ENCODE results near the gene IL36RN. TPM values are rescaled to one million over a fixed set of nuclear protein-coding genes. Genes with fewer than 3 reads are reported as not detected.
A peak's percentile ranks its signal among the peaks of the same experiment; 100 is the strongest.

Gene IL36RN
- polyA plus RNA-seq, 2 of the 4 experiments (the other 2 are of a cell fraction), result not detected

DNA sequence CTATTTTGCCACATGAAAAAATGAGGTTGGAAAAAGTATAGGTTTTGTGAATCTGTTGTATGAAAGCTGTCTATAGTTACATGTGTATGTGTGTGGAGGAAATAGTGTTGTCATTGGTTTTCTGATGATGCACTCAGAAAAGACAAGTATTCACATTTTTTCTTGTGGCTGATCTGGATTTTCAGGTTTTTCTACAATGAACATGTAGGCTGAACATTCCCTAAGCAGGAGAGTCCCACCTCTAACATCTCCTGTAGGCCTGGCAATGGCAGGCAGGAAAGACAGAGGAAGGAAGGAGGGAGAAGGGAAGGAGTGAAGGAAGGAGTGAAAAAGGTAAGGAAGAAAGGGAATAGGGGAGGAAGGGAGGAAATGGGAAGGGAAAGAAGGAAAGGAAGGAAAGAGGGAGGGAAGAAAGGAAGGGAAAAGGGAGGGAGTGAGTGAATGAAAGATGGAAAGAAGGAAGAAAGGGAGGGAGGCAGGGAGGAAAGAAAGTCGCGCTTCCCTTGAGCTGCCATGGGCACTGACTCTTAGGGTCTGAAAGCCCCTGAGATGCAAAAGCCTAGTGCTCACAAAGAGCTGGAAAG lies 495 bp upstream of the IL36RN start:
- Histone ChIP-seq H3K9me3 (peaks cover 20% of the 10 kb centered on the region), H3K4me3 (no peak overlapping the region), H3K4me1 (no peaks in the 10 kb centered on the region), H3K4me2 (no peak overlapping the region), H3K27ac (no peak overlapping the region)
- whole genome bisulfite sequencing (ENCODE audit: missing lambda C conversion rate), result 44% methylated on average over 2 of the region's 2 CpGs
- FAIRE-seq, result no peak
- DNase-seq (ENCODE audit: low read depth in 1 of 2, low spot score in 1 of 2), result no peak
- no peak for TF ChIP-seq SREBF2 (IDR thresholded peaks at IDR 0.05)
- no peak for TF ChIP-seq KDM1A (IDR thresholded peaks at IDR 0.05; ENCODE audit: low read depth)
- no peak for TF ChIP-seq PHF8 (IDR thresholded peaks at IDR 0.05; ENCODE audit: borderline replicate concordance, low read depth)
- no peak for TF ChIP-seq RNF2 (IDR thresholded peaks at IDR 0.05; ENCODE audit: borderline replicate concordance, low read depth)
- TF ChIP-seq FOSB (CRISPR knock-in tag; IDR thresholded peaks at IDR 0.05), result no peak
- TF ChIP-seq MYC (IDR thresholded peaks at IDR 0.05; ENCODE audit: borderline replicate concordance, low read length), result no peak
- no peak for TF ChIP-seq ZC3H11A (IDR thresholded peaks at IDR 0.05)
- no peak for TF ChIP-seq ZFP36 (IDR thresholded peaks at IDR 0.05; ENCODE audit: borderline replicate concordance, partially characterized antibody)
- ATAC-seq, result no peak
- ChIA-PET CTCF (interaction anchor here (1.0 to 1.5 kb wide), 3 partner anchors 10 to 332 kb away, joined by 3 to 6 read pairs (median 3); partner anchors contain the start of gene IL1F10), POLR2A (no interaction called here)

DNA sequence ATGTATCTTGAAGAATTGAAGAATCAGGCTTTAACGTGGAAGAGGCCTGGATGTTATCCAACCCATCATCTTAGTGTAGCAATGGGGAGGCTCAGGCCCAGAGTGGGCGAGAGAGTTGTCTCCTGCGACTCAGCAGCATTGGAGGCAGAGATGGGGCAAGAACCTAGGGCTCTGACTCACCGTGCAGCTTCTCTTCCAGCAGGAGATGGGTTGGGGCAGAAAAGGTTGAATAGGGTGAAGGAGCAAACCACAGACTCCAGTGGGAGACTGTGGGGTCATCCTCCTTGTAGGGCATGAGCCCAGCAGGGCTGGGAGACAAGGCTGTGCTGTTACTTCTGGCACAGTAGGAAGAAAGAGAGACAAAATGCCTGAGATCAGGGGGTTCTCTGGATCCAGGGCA lies 1.4 kb downstream of the IL36RN start:
- 40% methylated on average over 4 of the region's 4 CpGs for WGBS (ENCODE audit: missing lambda C conversion rate)
- DNase-seq (ENCODE audit: low read depth in 1 of 2, low spot score in 1 of 2) (no peak), ATAC-seq (peak in 1 of 2 experiments; percentile 27; a peak in 1 of 6 replicates), FAIRE-seq (no peak)
- POLR2A ChIA-PET, result no interaction called here
- Histone ChIP-seq H3K4me2 (no peak overlapping the region), H3K4me1 (no peaks in the 10 kb centered on the region), H3K9me3 (peaks cover 15% of the 10 kb centered on the region), H3K4me3 (no peak overlapping the region), H3K27ac (no peak overlapping the region)
- no peak for TF ChIP-seq EP300 (IDR thresholded peaks at IDR 0.05)
- TF ChIP-seq MAFK (IDR thresholded peaks at IDR 0.05; ENCODE audit: partially characterized antibody), result no peak
- no peak for TF ChIP-seq ZNF302 (CRISPR knock-in tag; IDR thresholded peaks at IDR 0.05)
- TF ChIP-seq, protein P1, sequence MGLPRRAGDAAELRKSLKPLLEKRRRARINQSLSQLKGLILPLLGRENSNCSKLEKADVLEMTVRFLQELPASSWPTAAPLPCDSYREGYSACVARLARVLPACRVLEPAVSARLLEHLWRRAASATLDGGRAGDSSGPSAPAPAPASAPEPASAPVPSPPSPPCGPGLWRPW (IDR thresholded peaks at IDR 0.05), result no peak
- no peak for TF ChIP-seq HOXB13 (CRISPR knock-in tag; IDR thresholded peaks at IDR 0.05; ENCODE audit: low read depth)
- CTCF ChIA-PET, result interaction anchor here (0.6 to 1.2 kb wide), 2 partner anchors 20 to 330 kb away, joined by 3 to 4 read pairs; no protein-coding TSS in a partner anchor

DNA sequence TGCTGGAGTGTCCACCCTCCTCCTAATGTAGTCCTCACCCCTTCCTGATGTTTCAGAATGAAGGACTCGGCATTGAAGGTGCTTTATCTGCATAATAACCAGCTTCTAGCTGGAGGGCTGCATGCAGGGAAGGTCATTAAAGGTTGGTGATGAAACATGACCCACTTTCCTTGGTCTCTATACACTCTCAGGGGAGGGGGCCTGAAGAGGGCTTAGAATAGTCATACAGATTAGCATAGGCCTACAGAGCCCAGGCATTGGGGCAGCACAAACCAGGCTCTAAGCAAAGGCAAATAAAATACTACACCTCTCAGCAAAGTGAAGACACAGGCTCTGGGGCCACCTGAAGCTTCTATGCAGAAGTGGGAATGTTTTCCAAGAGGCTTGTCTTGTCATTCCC lies 1.8 kb downstream of the IL36RN start:
- POLR2A ChIA-PET, result no interaction called here
- H3K9me3 ChIP-seq, result peaks cover 16% of the 10 kb centered on the region; the same call in 1 of the 3 replicates
- H3K4me2 ChIP-seq, result no peak overlapping the region
- DNase-seq (ENCODE audit: low read depth in 1 of 2, low spot score in 1 of 2), result no peak
- no peak overlapping the region for H3K27ac ChIP-seq
- H3K4me3 ChIP-seq, result no peak overlapping the region
- no peak for ATAC-seq
- TF ChIP-seq BHLHE40 (IDR thresholded peaks at IDR 0.05; ENCODE audit: low read depth, low read length), result no peak
- no peak for TF ChIP-seq RARB (CRISPR knock-in tag; IDR thresholded peaks at IDR 0.05)
- no peak for TF ChIP-seq HEYL (CRISPR knock-in tag; IDR thresholded peaks at IDR 0.05)
- no peak for TF ChIP-seq CEBPB (IDR thresholded peaks at IDR 0.05)
- TF ChIP-seq RFX5 (IDR thresholded peaks at IDR 0.05), result no peak
- TF ChIP-seq, protein P1 (IDR thresholded peaks at IDR 0.05), result no peak
- TF ChIP-seq FOSB (CRISPR knock-in tag; IDR thresholded peaks at IDR 0.05), result no peak
- TF ChIP-seq KDM5A (IDR thresholded peaks at IDR 0.05), result no peak
- TF ChIP-seq, protein P2, sequence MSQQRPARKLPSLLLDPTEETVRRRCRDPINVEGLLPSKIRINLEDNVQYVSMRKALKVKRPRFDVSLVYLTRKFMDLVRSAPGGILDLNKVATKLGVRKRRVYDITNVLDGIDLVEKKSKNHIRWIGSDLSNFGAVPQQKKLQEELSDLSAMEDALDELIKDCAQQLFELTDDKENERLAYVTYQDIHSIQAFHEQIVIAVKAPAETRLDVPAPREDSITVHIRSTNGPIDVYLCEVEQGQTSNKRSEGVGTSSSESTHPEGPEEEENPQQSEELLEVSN (IDR thresholded peaks at IDR 0.05; ENCODE audit: borderline replicate concordance, low read depth), result no peak
- no peak for TF ChIP-seq ZC3H11A (IDR thresholded peaks at IDR 0.05)
- TF ChIP-seq POLR2AphosphoS2 (conservative IDR thresholded peaks at IDR 0.05; ENCODE audit: low read length), result no peak
- CTCF ChIA-PET, result interaction anchor here (0.6 to 1.2 kb wide), 2 partner anchors 330 to 1503 kb away, joined by 4 to 5 read pairs; no protein-coding TSS in a partner anchor
- FAIRE-seq, result no peak
- WGBS (ENCODE audit: missing lambda C conversion rate), result 0% methylated on average over 1 of the region's 1 CpG
- no peaks in the 10 kb centered on the region for H3K4me1 ChIP-seq

Measured in A549 (cell line).